Progenitor cell of endocrine pancreas (in vitro differentiated cells): ENCODE results near the gene ITGA8. TPM values are rescaled to one million over a fixed set of nuclear protein-coding genes. Genes with fewer than 3 reads are reported as not detected.
"Not testable (repeated sequence)": the region's sequence is repeated elsewhere in the genome, so short reads cannot be mapped to it uniquely, and the experiment has no call there.

Experiments used
- DNase-seq: peaks from one replicate; pipeline ENCODE4 v3.0.0; 2021; ENCODE audit warnings: low spot score; ENCODE audit not compliant: unreplicated experiment
- H3K27ac Mint-ChIP-seq: 2 replicates; pipeline ENCODE4 v1.8.0; 2021; ENCODE audit warnings: mild to moderate bottlenecking, moderate library complexity, mixed read lengths
- H3K27me3 Mint-ChIP-seq: 2 replicates; pipeline ENCODE4 v1.8.0; 2021; ENCODE audit warnings: mixed read lengths
- H3K36me3 Mint-ChIP-seq: 2 replicates; pipeline ENCODE4 v1.8.0; 2022; ENCODE audit warnings: mixed read lengths; ENCODE audit not compliant: insufficient read depth
- H3K4me1 Mint-ChIP-seq: 2 replicates; pipeline ENCODE4 v1.8.0; 2021; ENCODE audit warnings: low read depth, mixed read lengths
- H3K4me3 Mint-ChIP-seq: 2 replicates; pipeline ENCODE4 v1.8.0; 2021; ENCODE audit warnings: low read depth, mild to moderate bottlenecking, moderate library complexity, mixed read lengths
- H3K9me3 Mint-ChIP-seq: 2 replicates; pipeline ENCODE4 v1.8.0; 2021; ENCODE audit warnings: low read depth, mixed read lengths
- CTCF ChIP-seq: fragments of 200-600 bp; sonication (generic); IDR thresholded peaks from one replicate; pipeline ENCODE4 v1.5.0; 2021; ENCODE audit warnings: antibody characterized with exemption, mild to moderate bottlenecking; ENCODE audit not compliant: unreplicated experiment
- total RNA-seq: library from RNA; stranded (reverse); gene quantifications from 2 replicates; pipeline ENCODE4 v1.2.1, GENCODE V29; 2021

Gene ITGA8
- total RNA-seq, 1 donor from 2014 or later, result not detected

DNA sequence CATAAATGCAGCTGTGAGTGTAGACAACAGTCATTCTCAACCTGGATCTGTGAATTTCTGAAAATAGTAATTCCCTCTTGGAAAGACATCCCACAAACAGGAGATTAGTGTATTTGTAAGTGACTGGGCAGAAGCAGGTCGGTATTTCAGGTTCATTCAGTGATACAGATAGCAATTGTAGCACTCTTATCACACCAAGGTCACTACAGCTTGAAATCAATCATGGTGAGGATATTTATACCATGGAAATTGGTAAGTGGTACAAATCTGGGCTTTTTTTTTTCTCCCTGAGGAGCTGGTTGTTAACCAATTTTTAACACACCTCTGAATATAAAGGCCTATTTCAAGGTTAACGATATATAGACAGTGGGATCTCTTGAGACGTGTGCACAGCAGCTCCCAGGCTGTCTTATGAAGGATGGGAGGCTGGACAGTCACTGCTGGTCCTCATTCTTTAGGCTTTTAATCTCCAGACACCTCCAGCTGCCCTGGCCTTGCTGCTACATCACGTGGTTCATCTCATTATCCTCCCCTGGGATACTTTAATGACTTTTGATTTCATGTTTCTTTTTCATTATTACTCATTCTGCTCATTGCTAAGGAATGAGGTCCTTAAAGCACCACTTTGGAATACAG is 87.1 kb downstream of the ITGA8 start:
- Mint-ChIP-seq H3K9me3 (no peaks in the 10 kb centered on the region), H3K27ac (no peak overlapping the region), H3K4me3 (no peak overlapping the region), H3K27me3 (peaks cover 8% of the 10 kb centered on the region), H3K4me1 (no peaks in the 10 kb centered on the region), H3K36me3 (no peaks in the 10 kb centered on the region)
- TF ChIP-seq CTCF, result no peak
- no peak for DNase-seq

DNA sequence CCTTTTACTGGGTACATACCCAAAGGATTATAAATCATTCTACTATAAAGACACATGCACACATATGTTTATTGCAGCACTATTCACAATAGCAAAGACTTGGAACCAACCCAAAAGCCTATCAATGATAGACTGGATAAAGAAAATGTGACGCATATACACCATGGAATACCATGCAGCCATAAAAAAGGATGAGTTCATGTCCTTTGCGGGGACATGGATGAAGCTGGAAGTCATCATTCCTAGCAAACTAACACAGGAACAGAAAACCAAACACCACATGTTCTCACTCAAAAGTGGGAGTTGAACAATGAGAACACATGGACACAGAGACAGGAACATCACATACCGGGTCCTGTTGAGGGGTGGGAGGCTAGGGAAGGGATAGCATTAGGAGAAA is 88.5 kb downstream of the ITGA8 start:
- not testable (repeated sequence) for H3K36me3 Mint-ChIP-seq, H3K9me3 Mint-ChIP-seq, H3K27ac Mint-ChIP-seq, H3K4me3 Mint-ChIP-seq, H3K4me1 Mint-ChIP-seq, DNase-seq, H3K27me3 Mint-ChIP-seq

- Mint-ChIP-seq H3K4me3 (no peak overlapping the region), H3K27ac (no peak overlapping the region), H3K9me3 (peaks cover 4% of the 10 kb centered on the region), H3K4me1 (no peaks in the 10 kb centered on the region), H3K36me3 (no peaks in the 10 kb centered on the region), H3K27me3 (peaks cover 7% of the 10 kb centered on the region)
- no peak for TF ChIP-seq CTCF
- no peak for DNase-seq
Measured at GRCh38 chr10:15630353-15630752, 89.4 kb downstream of the ITGA8 start.

GRCh38 chr10:15627617-15628196 is 92.0 kb downstream of the ITGA8 start:
- Mint-ChIP-seq H3K27ac (no peak overlapping the region), H3K36me3 (no peaks in the 10 kb centered on the region), H3K27me3 (no peaks in the 10 kb centered on the region), H3K4me1 (no peaks in the 10 kb centered on the region), H3K9me3 (peaks cover 4% of the 10 kb centered on the region), H3K4me3 (no peak overlapping the region)
- no peak for DNase-seq
- TF ChIP-seq CTCF, result no peak

DNA sequence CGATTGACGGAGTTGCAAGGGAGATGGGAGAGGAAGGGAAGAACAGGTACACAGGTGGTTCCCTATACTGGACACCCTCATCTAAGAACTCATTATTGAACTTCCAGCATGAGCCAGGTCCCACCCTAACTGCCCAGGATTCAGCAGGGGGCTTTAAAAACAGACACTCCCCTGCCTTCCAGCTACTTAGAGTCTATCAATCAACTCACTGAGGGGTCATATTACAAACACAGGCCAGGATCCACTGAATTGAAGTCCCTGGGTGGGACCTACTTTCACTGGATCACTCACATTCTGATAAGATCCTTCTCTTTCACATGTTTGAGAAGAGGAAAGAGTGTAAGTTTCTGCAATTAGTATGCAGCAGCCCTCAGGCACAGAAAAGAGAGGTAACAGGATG is 92.8 kb downstream of the ITGA8 start:
- Mint-ChIP-seq H3K27me3 (no peaks in the 10 kb centered on the region), H3K4me1 (no peaks in the 10 kb centered on the region), H3K4me3 (no peak overlapping the region), H3K9me3 (peaks cover 4% of the 10 kb centered on the region), H3K27ac (no peak overlapping the region), H3K36me3 (no peaks in the 10 kb centered on the region)
- no peak for TF ChIP-seq CTCF
- DNase-seq, result no peak

DNA sequence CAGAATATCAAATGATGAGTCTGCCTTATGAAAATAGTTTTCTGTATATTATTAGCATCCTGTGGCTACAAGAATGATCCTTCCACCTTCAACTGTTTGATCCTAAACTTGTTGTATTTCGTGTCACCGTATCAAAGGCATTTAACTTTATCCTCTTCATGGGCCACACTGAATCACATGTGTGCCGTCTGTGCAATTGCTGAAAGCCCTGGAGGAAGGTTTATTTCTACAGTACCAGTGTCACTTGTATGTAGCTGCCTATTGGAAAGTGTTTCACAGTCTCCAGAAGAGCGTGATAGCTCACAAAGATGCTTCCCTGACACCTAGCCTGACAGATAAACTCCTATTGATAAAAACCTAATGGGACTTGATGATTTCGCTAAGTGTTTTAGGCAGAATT is 94.5 kb downstream of the ITGA8 start:
- H3K36me3 Mint-ChIP-seq, result no peaks in the 10 kb centered on the region
- H3K27ac Mint-ChIP-seq, result no peak overlapping the region
- TF ChIP-seq CTCF, result no peak
- H3K9me3 Mint-ChIP-seq, result peaks cover 4% of the 10 kb centered on the region
- no peak overlapping the region for H3K4me3 Mint-ChIP-seq
- DNase-seq, result no peak
- H3K27me3 Mint-ChIP-seq, result no peaks in the 10 kb centered on the region
- no peaks in the 10 kb centered on the region for H3K4me1 Mint-ChIP-seq
